K562 (cell line): ENCODE measurements around the gene GRIK1. TPM values are rescaled to one million over a fixed set of nuclear protein-coding genes. Genes with fewer than 3 reads are reported as not detected.

Experiments used
- ATAC-seq: fragments of 200-7000 bp; cut with Tn5 transposase; 3 replicates; pipeline ENCODE4 v1.9.1; 2020; ENCODE audit warnings: moderate library complexity
- BruUV-seq: library from RNA; stranded (reverse); fragments of 400-500 nt; replicated peaks from 2 replicates; lab custom pipeline; 2021; lab: Mats Ljungman, UMichigan
- CTCF ChIA-PET: fragments of 300-600 bp; formaldehyde crosslinking; extraction: SDS; loops from one replicate; lab custom pipeline; 2021; ENCODE audit warnings: low intra/inter-chr PET ratio; lab: Yijun Ruan, JAX
- POLR2A ChIA-PET: fragments of 300-600, 350-650 bp; sonication (Branson Sonifier 250); formaldehyde crosslinking; extraction: SDS; loops from one replicate; lab custom pipeline; 2021; ENCODE audit warnings: antibody characterized with exemption, inconsistent platforms; lab: Yijun Ruan, JAX
- DNase-seq, 4 experiments: peaks; one replicate each; pipeline versions ENCODE4 v3.0.0 to v3.0.0-alpha.2; 2011 to 2018; ENCODE audit warnings: low spot score in 3 of 4, mixed read lengths in 3 of 4; ENCODE audit errors: extremely low read depth in 1 of 4
- FAIRE-seq: peaks from 2 replicates; lab custom pipeline; 2011; peaks lifted over from hg19 to GRCh38; lab: Jason Lieb, UNC
- H2AFZ ChIP-seq: 2 replicates; pipeline ENCODE4 v1.6.0; 2011; ENCODE audit warnings: low read depth, low read length, control low read depth, inconsistent platforms
- H3K27ac ChIP-seq: fragments of 200-600 bp; 3 replicates; pipeline ENCODE4 v1.8.0; 2011; ENCODE audit warnings: low read depth, mild to moderate bottlenecking, control low read depth, inconsistent platforms, low read length, moderate library complexity, mixed read lengths; ENCODE audit errors: extremely low read depth
- H3K27me3 ChIP-seq, 2 experiments: fragments of 300-600 bp in 1 of 2; 2 replicates in 1 of 2; 3 replicates in 1 of 2; pipeline versions ENCODE4 v1.6.0 to v1.8.0; 2011; ENCODE audit warnings: inconsistent platforms in 2 of 2, low read length in 2 of 2, mild to moderate bottlenecking in 1 of 2, mixed read lengths in 1 of 2, moderate library complexity in 1 of 2; ENCODE audit not compliant: control insufficient read depth in 2 of 2, insufficient read depth in 2 of 2
- H3K36me3 ChIP-seq: fragments of 300-600 bp; 3 replicates; pipeline ENCODE4 v1.8.0; 2011; ENCODE audit warnings: mild to moderate bottlenecking, low read length, inconsistent platforms; ENCODE audit not compliant: control insufficient read depth, insufficient read depth
- H3K4me1 ChIP-seq, 2 experiments: fragments of 200-600 bp in 1 of 2; replicated peaks in 1 of 2; 2 replicates in 1 of 2; 3 replicates in 1 of 2; pipeline versions ENCODE4 v1.5.1 to v1.8.0; 2011; ENCODE audit warnings: inconsistent platforms in 2 of 2, low read length in 2 of 2, mild to moderate bottlenecking in 1 of 2, mixed read lengths in 1 of 2, moderate library complexity in 1 of 2; ENCODE audit not compliant: control insufficient read depth in 2 of 2, insufficient read depth in 2 of 2
- H3K4me2 ChIP-seq: 2 replicates; pipeline ENCODE4 v1.6.1; 2011; ENCODE audit warnings: low read length, control low read depth, inconsistent platforms, mixed read lengths; ENCODE audit not compliant: insufficient read depth
- H3K4me3 ChIP-seq: fragments of 200-600 bp; sonication (generic), shearing (Covaris generic); 2 replicates; pipeline ENCODE4 v1.5.1; 2016; ENCODE audit warnings: control low read depth, inconsistent platforms
- H3K79me2 ChIP-seq: fragments of 200-600 bp; 3 replicates; pipeline ENCODE4 v1.8.0; 2011; ENCODE audit warnings: low read length, inconsistent platforms; ENCODE audit not compliant: control insufficient read depth, insufficient read depth
- H3K9ac ChIP-seq, 2 experiments: 2 replicates each; pipeline versions ENCODE4 v1.6.0 to v1.6.1; 2011; ENCODE audit warnings: low read depth in 2 of 2, low read length in 2 of 2, control low read depth in 1 of 2, inconsistent platforms in 1 of 2, mild to moderate bottlenecking in 1 of 2, mixed read lengths in 1 of 2; ENCODE audit not compliant: insufficient read depth in 1 of 2
- H3K9me1 ChIP-seq: one replicate; pipeline ENCODE4 v1.6.0; 2011; ENCODE audit warnings: inconsistent platforms, mild to moderate bottlenecking, low read length, moderate library complexity; ENCODE audit not compliant: control insufficient read depth, insufficient read depth
- H3K9me3 ChIP-seq: replicated peaks from 2 replicates; pipeline ENCODE4 v1.5.1; 2011; ENCODE audit warnings: low read depth, low read length, inconsistent platforms; ENCODE audit not compliant: control insufficient read depth, insufficient read depth
- H4K20me1 ChIP-seq: replicated peaks from 2 replicates; pipeline ENCODE4 v1.6.1; 2011; ENCODE audit warnings: low read length, inconsistent platforms, mixed read lengths; ENCODE audit not compliant: control insufficient read depth, insufficient read depth
- ATF1 ChIP-seq, 2 experiments: fragments of 450-650 bp in 1 of 2; IDR thresholded peaks; 2 replicates each; pipeline ENCODE4 v1.6.1; 2016; ENCODE audit warnings: missing compliant biosample characterization in 1 of 2, missing genetic modification characterization in 1 of 2
- CAMTA2 ChIP-seq: fragments of 250-450 bp; sonication (Bioruptor Pico); conservative IDR thresholded peaks from 2 replicates; pipeline ENCODE4 v1.5.1; 2022
- EWSR1 ChIP-seq: fragments of 450-650 bp; IDR thresholded peaks from 2 replicates; pipeline ENCODE4 v1.6.1; 2018; ENCODE audit warnings: borderline replicate concordance, mild to moderate bottlenecking, low read depth, moderate library complexity; ENCODE audit not compliant: partially characterized antibody
- FOS ChIP-seq: IDR thresholded peaks from 3 replicates; pipeline ENCODE4 v1.6.1; 2011; ENCODE audit not compliant: insufficient read length; ENCODE audit errors: extremely low read depth
- GATA2 ChIP-seq: sonication (generic); formaldehyde crosslinking; IDR thresholded peaks from 2 replicates; pipeline ENCODE4 v1.4.0; 2020; ENCODE audit warnings: mild to moderate bottlenecking, missing genetic modification reagents
- HDGF ChIP-seq: fragments of 450-650 bp; IDR thresholded peaks from 2 replicates; pipeline ENCODE4 v1.6.1; 2016
- JUN ChIP-seq, 2 experiments: sonication (generic) in 1 of 2; formaldehyde crosslinking in 1 of 2; IDR thresholded peaks; 2 replicates each; pipeline versions ENCODE4 v1.6.1 to v1.8.0; 2012 to 2022; ENCODE audit warnings: borderline replicate concordance in 2 of 2, mild to moderate bottlenecking in 2 of 2, improper control_type of control experiment in 1 of 2, low read depth in 1 of 2, low read length in 1 of 2, missing genetic modification reagents in 1 of 2
- POLR3G ChIP-seq: IDR thresholded peaks from 2 replicates; pipeline ENCODE4 v1.6.1; 2011; ENCODE audit not compliant: insufficient read length, insufficient replicate concordance; ENCODE audit errors: extremely low read depth
- RNF219 ChIP-seq: fragments of 250-450 bp; sonication (Bioruptor Pico); IDR thresholded peaks from 2 replicates; pipeline ENCODE4 v1.5.0; 2022; ENCODE audit warnings: mild to moderate bottlenecking
- SNRNP70 ChIP-seq: fragments of 200-400 bp; formaldehyde crosslinking; optimal IDR thresholded peaks from 2 replicates; pipeline ENCODE3; 2017; ENCODE audit warnings: low read depth, low read length
- SPI1 ChIP-seq: IDR thresholded peaks from 2 replicates; pipeline ENCODE4 v1.6.1; 2011; ENCODE audit warnings: low read depth, low read length, control low read depth, borderline replicate concordance
- TARDBP ChIP-seq: fragments of 450-650 bp; IDR thresholded peaks from 2 replicates; pipeline ENCODE4 v1.6.1; 2016
- THRAP3 ChIP-seq: fragments of 450-650 bp; IDR thresholded peaks from 2 replicates; pipeline ENCODE4 v1.6.1; 2016; ENCODE audit warnings: mild to moderate bottlenecking, inconsistent platforms, borderline replicate concordance
- ZNF12 ChIP-seq: sonication (generic); formaldehyde crosslinking; IDR thresholded peaks from 2 replicates; pipeline ENCODE4 v1.4.0; 2020; ENCODE audit warnings: mild to moderate bottlenecking, missing genetic modification reagents
- ZNF24 ChIP-seq: fragments of 450-650 bp; IDR thresholded peaks from 2 replicates; pipeline ENCODE4 v1.6.1; 2016
- WGBS: fragments of 100-300 bp; shearing (Covaris generic); methylation state at CpG from one replicate; pipeline ENCODE4 v1.1.6; 2016; ENCODE audit warnings: low coverage, mixed read lengths; ENCODE audit not compliant: insufficient coverage; ENCODE audit errors: missing lambda C conversion rate; 5-methylcytosine and 5-hydroxymethylcytosine counted together
- in situ Hi-C: fragments of 300-500 bp; cut with MboI; formaldehyde crosslinking; loops from 4 replicates; pipeline ENCODE4 v1.15.0; 2018; ENCODE audit warnings: inconsistent platforms, mixed read lengths
- intact Hi-C: fragments of 100-400 bp; cut with micrococcal nuclease; formaldehyde crosslinking; loops from 2 replicates; pipeline ENCODE4 v1.14.2; 2022
- polyA plus RNA-seq, 8 experiments: library from polyadenylated mRNA; depleted of rRNA in 4 of 8; stranded (reverse) in 5 of 8; unstranded in 3 of 8; fragments of >200 nt; fragmentation: Nextera tagmentation in 2 of 8; fragmentation: Illumina TruSeq in 1 of 8; extraction: Ambion mirVana in 2 of 8; extraction: Trizol in 1 of 8; gene quantifications; 2 replicates each; pipeline versions ENCODE4 v1.2.1 to v1.2.3, GENCODE V29; 2011 to 2014; ENCODE audit warnings: inconsistent platforms in 1 of 8, missing spikeins in 1 of 8
- total RNA-seq, 7 experiments: library from RNA; depleted of rRNA in 6 of 7; stranded (reverse); fragments of >200 nt in 6 of 7; fragmentation: Illumina TruSeq in 2 of 7; extraction: Trizol in 2 of 7; gene quantifications; 2 replicates each; pipeline versions ENCODE4 v1.2.1 to v1.2.3, GENCODE V29; 2011 to 2021; ENCODE audit warnings: low replicate concordance in 1 of 7

Gene GRIK1
- total and polyA plus RNA-seq, 9 of the 15 experiments (the other 6 are each of a cell fraction or from before 2014, with no cell fraction given): 0.17 to 2.8 (median 0.53) TPM

GRCh38 chr21:29511096-29511495 is 428.7 kb downstream of the GRIK1 start (continued):
- TF ChIP-seq THRAP3: no peak
- TF ChIP-seq SNRNP70: no peak
- no peak for TF ChIP-seq HDGF
- no peak for TF ChIP-seq POLR3G
- TF ChIP-seq, all 486 proteins: peak for 0

- ATAC-seq: no peak
- peaks cover 5% of the 10 kb centered on the region; the same call in 1 of the 2 replicates for H3K9me3 ChIP-seq
- H3K36me3 ChIP-seq: no peaks in the 10 kb centered on the region
- no peak for FAIRE-seq
- no peak overlapping the region for H3K27ac ChIP-seq
- H3K79me2 ChIP-seq: no peaks in the 10 kb centered on the region
- WGBS: 57% methylated on average over 6 of the region's 6 CpGs
- no peak overlapping the region for H2AFZ ChIP-seq
- no peak for DNase-seq
- H4K20me1 ChIP-seq: no peaks in the 10 kb centered on the region
- in situ Hi-C loops: no loop called here
- no peak overlapping the region for H3K4me2 ChIP-seq
- TF ChIP-seq RNF219 (CRISPR knock-in tag): no peak
- no peak for TF ChIP-seq FOS
- no peak for TF ChIP-seq EWSR1
- no peak for TF ChIP-seq ZNF24
- TF ChIP-seq GATA2 (CRISPR knock-in tag): no peak
- no peak for TF ChIP-seq TARDBP
- TF ChIP-seq SPI1: no peak
- no peak for TF ChIP-seq CAMTA2
- TF ChIP-seq ZNF12 (CRISPR knock-in tag): no peak
- TF ChIP-seq ATF1 (CRISPR knock-in tag; IDR thresholded peaks at IDR 0.05): no peak
- TF ChIP-seq ATF1 (tag; IDR thresholded peaks at IDR 0.05): no peak
- TF ChIP-seq JUN (IDR thresholded peaks at IDR 0.05; ENCODE audit: borderline replicate concordance, low read depth, low read length): no peak
- no peak for TF ChIP-seq JUN (CRISPR knock-in tag; IDR thresholded peaks at IDR 0.05; ENCODE audit: borderline replicate concordance)
- TF ChIP-seq, all 486 proteins: peak for 0
- no peak overlapping the region for H3K4me3 ChIP-seq
- intact Hi-C loops: no loop called here
- no peak overlapping the region for H3K9ac ChIP-seq
- no TSS peak for BruUV-seq
- no peaks in the 10 kb centered on the region for H3K27me3 ChIP-seq
- no peaks in the 10 kb centered on the region; a peak in 2 of 5 replicates for H3K4me1 ChIP-seq
- no peaks in the 10 kb centered on the region for H3K9me1 ChIP-seq
- POLR2A ChIA-PET: no interaction called here
- CTCF ChIA-PET: no interaction called here
Observed at GRCh38 chr21:29509121-29509520, 430.7 kb downstream of the GRIK1 start.
